Epithelial cell of proximal tubule (primary cell): ENCODE results near the gene TPM4. TPM values are rescaled to one million over a fixed set of nuclear protein-coding genes. Genes with fewer than 3 reads are reported as not detected.

ENCODE experiments used
- DNase-seq: peaks from one replicate; pipeline ENCODE4 v3.0.0-alpha.2; 2011; ENCODE audit warnings: low read depth
- H3K4me3 ChIP-seq: 2 replicates; pipeline ENCODE4 v1.5.1; 2011; ENCODE audit warnings: low read depth, mild to moderate bottlenecking, low read length
- CTCF ChIP-seq: conservative IDR thresholded peaks from 2 replicates; pipeline ENCODE4 v1.5.1; 2012; ENCODE audit warnings: low read depth, mild to moderate bottlenecking, low read length
- total RNA-seq: library from RNA; depleted of rRNA; stranded (reverse); fragments of >200 nt; gene quantifications from 2 replicates; pipeline ENCODE4 v1.2.3, GENCODE V29; 2015

The TPM4 gene
- total RNA-seq, 1 donor from 2014 or later: 968 TPM

- peak; percentile 72 for TF ChIP-seq CTCF
- H3K4me3 ChIP-seq: peak within 1 kb of the TSS; percentile 100
- DNase-seq: peak; percentile 71
Measured at GRCh38 chr19:16111160-16111908, 35.0 kb downstream of the TPM4 start, which contains the start of gene RAB8A. RAB8A (plus strand) TSS chr19:16111889; CDS start chr19:16111902, 13 bp downstream.

- no peak for DNase-seq
- no peak for TF ChIP-seq CTCF
- peak overlapping the region; percentile 100 for H3K4me3 ChIP-seq
Measured at GRCh38 chr19:16111909-16112752, 35.8 kb downstream of the TPM4 start.

- no peak for TF ChIP-seq CTCF
- H3K4me3 ChIP-seq: peak overlapping the region; percentile 100
- no peak for DNase-seq
Measured at GRCh38 chr19:16112778-16113177, 36.5 kb downstream of the TPM4 start.

- TF ChIP-seq CTCF: no peak
- no peak for DNase-seq
- no peak overlapping the region for H3K4me3 ChIP-seq
Measured at GRCh38 chr19:16113727-16114126, 37.4 kb downstream of the TPM4 start.

GRCh38 chr19:16115301-16116039 lies 39.2 kb downstream of the TPM4 start:
- no peak for DNase-seq
- no peak for TF ChIP-seq CTCF
- no peak overlapping the region for H3K4me3 ChIP-seq

GRCh38 chr19:16116067-16116466 lies 39.8 kb downstream of the TPM4 start:
- no peak for DNase-seq
- H3K4me3 ChIP-seq: no peak overlapping the region
- no peak for TF ChIP-seq CTCF
